Sigmoid colon (tissue), 4 donors: ENCODE results near the gene ANKRD13D.

Experiments used
- EP300 ChIP-seq, 4 donors: sonication (generic); formaldehyde crosslinking; IDR thresholded peaks; one replicate each; pipeline ENCODE4 v1.6.1; 2017; ENCODE audit warnings: antibody characterized with exemption in 4 of 4
- POLR2A ChIP-seq, 2 donors: fragments of 450-650 bp; IDR thresholded peaks; one replicate each; pipeline ENCODE4 v1.6.1; 2016; ENCODE audit warnings: antibody characterized with exemption in 2 of 2, mild to moderate bottlenecking in 2 of 2, moderate library complexity in 2 of 2
- POLR2AphosphoS5 ChIP-seq, 4 donors: sonication (generic); formaldehyde crosslinking; IDR thresholded peaks; one replicate each; pipeline ENCODE4 v1.6.1; 2017; ENCODE audit warnings: antibody characterized with exemption in 4 of 4
- TF ChIP-seq, protein P1 (sequence below), 4 experiments: fragments of 450-650 bp in 3 of 4; fragments of 200-600 bp in 1 of 4; IDR thresholded peaks; one replicate each; pipeline ENCODE4 v1.5.1; 2016 to 2019; ENCODE audit warnings: antibody characterized with exemption in 4 of 4, mild to moderate bottlenecking in 3 of 4, moderate library complexity in 2 of 4

DNA sequence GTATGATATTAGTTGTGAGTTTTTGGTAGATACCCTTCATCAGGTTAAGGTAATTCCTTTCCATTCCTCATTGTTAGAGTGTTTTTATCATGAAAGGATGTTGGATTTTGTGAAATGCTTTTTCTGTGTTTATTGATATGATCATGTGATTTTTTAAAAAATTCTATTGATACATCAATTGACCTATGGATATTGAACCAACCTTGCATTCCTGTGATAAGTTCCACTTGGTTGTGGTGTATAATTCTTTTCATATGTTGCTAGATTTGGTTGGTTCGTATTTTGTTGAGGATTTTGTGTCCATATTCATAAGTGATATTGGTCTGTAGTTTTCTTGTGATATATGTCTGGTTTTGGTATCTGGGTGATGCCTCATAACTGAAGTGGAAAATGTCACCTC, 6.7 kb downstream of the ANKRD13D start:
- TF ChIP-seq, protein P1, sequence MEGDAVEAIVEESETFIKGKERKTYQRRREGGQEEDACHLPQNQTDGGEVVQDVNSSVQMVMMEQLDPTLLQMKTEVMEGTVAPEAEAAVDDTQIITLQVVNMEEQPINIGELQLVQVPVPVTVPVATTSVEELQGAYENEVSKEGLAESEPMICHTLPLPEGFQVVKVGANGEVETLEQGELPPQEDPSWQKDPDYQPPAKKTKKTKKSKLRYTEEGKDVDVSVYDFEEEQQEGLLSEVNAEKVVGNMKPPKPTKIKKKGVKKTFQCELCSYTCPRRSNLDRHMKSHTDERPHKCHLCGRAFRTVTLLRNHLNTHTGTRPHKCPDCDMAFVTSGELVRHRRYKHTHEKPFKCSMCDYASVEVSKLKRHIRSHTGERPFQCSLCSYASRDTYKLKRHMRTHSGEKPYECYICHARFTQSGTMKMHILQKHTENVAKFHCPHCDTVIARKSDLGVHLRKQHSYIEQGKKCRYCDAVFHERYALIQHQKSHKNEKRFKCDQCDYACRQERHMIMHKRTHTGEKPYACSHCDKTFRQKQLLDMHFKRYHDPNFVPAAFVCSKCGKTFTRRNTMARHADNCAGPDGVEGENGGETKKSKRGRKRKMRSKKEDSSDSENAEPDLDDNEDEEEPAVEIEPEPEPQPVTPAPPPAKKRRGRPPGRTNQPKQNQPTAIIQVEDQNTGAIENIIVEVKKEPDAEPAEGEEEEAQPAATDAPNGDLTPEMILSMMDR (IDR thresholded peaks at IDR 0.05): no peak
- TF ChIP-seq POLR2A (IDR thresholded peaks at IDR 0.05) (no peak), POLR2AphosphoS5 (IDR thresholded peaks at IDR 0.05) (no peak), EP300 (IDR thresholded peaks at IDR 0.05) (no peak)
